Common myeloid progenitor, CD34-positive (primary cell): ENCODE data around the gene DMTF1.
A peak's percentile ranks its signal among the peaks of the same experiment; 100 is the strongest.
"Not testable (repeated sequence)": the region's sequence is repeated elsewhere in the genome, so short reads cannot be mapped to it uniquely, and the experiment has no call there.

ENCODE experiments used
- CTCF ChIA-PET: fragments of 350-600 bp; sonication (Branson Sonifier 250); formaldehyde crosslinking; loops from one replicate; lab custom pipeline; 2021; ENCODE audit warnings: antibody characterized with exemption; lab: Charles Lee
- POLR2A ChIA-PET: fragments of 350-600 bp; sonication (Branson Sonifier 250); formaldehyde crosslinking; loops from one replicate; lab custom pipeline; 2021; ENCODE audit warnings: antibody characterized with exemption; lab: Charles Lee
- DNase-seq, 3 donors: peaks; one replicate each; pipeline versions ENCODE4 v3.0.0 to v3.0.0-alpha.2; 2013
- H3K27ac ChIP-seq, 2 experiments: 1 replicate in 1 of 2; 2 replicates in 1 of 2; pipeline ENCODE4 v1.7.0; 2013; ENCODE audit warnings: inconsistent platforms in 2 of 2, low read length in 2 of 2, mild to moderate bottlenecking in 2 of 2, low read depth in 1 of 2, moderate library complexity in 1 of 2; ENCODE audit not compliant: severe bottlenecking in 2 of 2, insufficient read depth in 1 of 2, poor library complexity in 1 of 2
- H3K27me3 ChIP-seq, 5 experiments: replicated peaks in 2 of 5; 1 replicate in 3 of 5; 2 replicates in 2 of 5; pipeline versions ENCODE4 v1.6.1 to v1.7.0; 2013; ENCODE audit warnings: low read length in 4 of 5, mild to moderate bottlenecking in 2 of 5, moderate library complexity in 2 of 5, inconsistent platforms in 1 of 5; ENCODE audit not compliant: insufficient read depth in 5 of 5, control insufficient read depth in 4 of 5
- H3K36me3 ChIP-seq, 4 experiments: 1 replicate in 2 of 4; 2 replicates in 2 of 4; pipeline versions ENCODE4 v1.6.1 to v1.7.0; 2013; ENCODE audit warnings: low read length in 3 of 4, control low read depth in 1 of 4, mild to moderate bottlenecking in 1 of 4; ENCODE audit not compliant: control insufficient read depth in 4 of 4, insufficient read depth in 4 of 4
- H3K4me1 ChIP-seq, 4 experiments: 1 replicate in 3 of 4; 2 replicates in 1 of 4; pipeline versions ENCODE4 v1.6.1 to v1.7.1; 2013; ENCODE audit warnings: low read length in 3 of 4, mild to moderate bottlenecking in 3 of 4, control low read depth in 1 of 4, inconsistent platforms in 1 of 4, moderate library complexity in 1 of 4; ENCODE audit not compliant: control insufficient read depth in 4 of 4, insufficient read depth in 4 of 4; ENCODE audit errors: control extremely low read depth in 1 of 4
- H3K4me3 ChIP-seq, 7 experiments: 1 replicate in 4 of 7; 2 replicates in 3 of 7; pipeline versions ENCODE4 v1.5.1 to v1.7.0; 2013; ENCODE audit warnings: mild to moderate bottlenecking in 7 of 7, low read length in 6 of 7, moderate library complexity in 6 of 7, inconsistent platforms in 2 of 7, low read depth in 2 of 7, control low read depth in 1 of 7; ENCODE audit not compliant: insufficient read depth in 4 of 7, control insufficient read depth in 1 of 7; ENCODE audit errors: extremely low read depth in 1 of 7
- H3K9me3 ChIP-seq, 5 experiments: 1 replicate in 4 of 5; 2 replicates in 1 of 5; pipeline versions ENCODE4 v1.6.1 to v1.7.1; 2013; ENCODE audit warnings: low read length in 4 of 5, mild to moderate bottlenecking in 2 of 5, inconsistent platforms in 1 of 5, low read depth in 1 of 5, moderate library complexity in 1 of 5; ENCODE audit not compliant: control insufficient read depth in 4 of 5, insufficient read depth in 2 of 5; ENCODE audit errors: control extremely low read depth in 1 of 5
- WGBS: methylation state at CpG from one replicate; pipeline ENCODE4 v1.1.5; 2013; ENCODE audit not compliant: insufficient coverage; 5-methylcytosine and 5-hydroxymethylcytosine counted together

Gene DMTF1

DNA sequence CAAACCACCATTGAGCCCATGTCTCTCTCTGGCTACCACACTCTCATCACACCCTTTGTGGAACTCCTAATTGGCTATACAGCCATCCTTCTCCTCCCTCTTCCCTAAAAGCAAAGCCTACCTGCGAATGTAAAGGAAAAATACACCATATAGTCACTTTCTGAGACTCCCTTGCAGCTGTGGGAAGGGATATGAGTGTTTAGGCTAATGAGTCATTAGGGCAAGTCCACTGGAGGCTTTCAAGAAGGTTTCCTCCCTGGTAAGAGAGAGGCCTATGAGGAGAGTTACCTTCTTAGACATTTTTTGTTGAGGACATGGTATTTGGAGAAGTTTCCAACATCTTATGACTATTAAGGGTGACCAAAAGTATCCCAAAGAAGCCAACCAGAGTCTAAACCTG lies 71.4 kb downstream of the DMTF1 start:
- Histone ChIP-seq H3K27me3 (peaks cover 2 to 26% (median 22%) of the 10 kb centered on the region in 5 experiments), H3K36me3 (no peaks in the 10 kb centered on the region), H3K27ac (no peak overlapping the region), H3K4me1 (peaks cover 1 to 17% (median 15%) of the 10 kb centered on the region in 4 experiments), H3K4me3 (no peak overlapping the region), H3K9me3 (peaks cover 0 to 3% (median 0%) of the 10 kb centered on the region in 5 experiments)
- no CpG with 5 or more reads among the region's 1 CpG for WGBS
- DNase-seq: no peak
- ChIA-PET CTCF (no interaction called here), POLR2A (no interaction called here)

DNA sequence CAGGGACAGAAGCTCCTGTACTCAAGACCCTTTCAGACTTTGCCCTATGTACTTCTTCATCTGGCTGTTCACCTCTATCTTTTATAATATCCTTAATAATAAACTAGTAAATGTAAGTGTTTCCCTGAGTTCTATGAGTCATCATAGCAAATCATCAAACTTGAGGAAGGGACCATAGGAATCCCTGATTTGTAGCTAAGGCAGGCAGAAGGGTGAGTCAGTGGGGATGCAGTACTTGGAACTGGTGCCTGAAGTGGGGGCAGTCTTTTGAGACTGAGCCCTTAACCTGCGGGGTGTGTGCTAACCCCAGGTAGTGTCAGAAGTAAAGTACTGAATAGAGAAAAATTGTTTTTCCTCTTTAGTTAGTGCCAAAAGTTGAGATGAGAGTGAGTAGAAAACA lies 73.4 kb downstream of the DMTF1 start:
- Histone ChIP-seq H3K9me3 (peaks cover 0 to 3% (median 0%) of the 10 kb centered on the region in 5 experiments), H3K4me3 (no peak overlapping the region), H3K4me1 (peaks cover 0 to 5% (median 2%) of the 10 kb centered on the region in 4 experiments), H3K36me3 (no peaks in the 10 kb centered on the region), H3K27me3 (peaks cover 2 to 23% (median 21%) of the 10 kb centered on the region in 5 experiments), H3K27ac (no peak overlapping the region)
- ChIA-PET POLR2A (interaction anchor here (0.6 kb wide), 1 partner anchor 121 kb away, joined by 3 read pairs; no protein-coding TSS in a partner anchor), CTCF (interaction anchor here (0.8 to 1.6 kb wide), 4 partner anchors 10 to 73 kb away, joined by 3 to 6 read pairs (median 3); no protein-coding TSS in a partner anchor)
- peak in 1 of 3 donors; percentile 22 for DNase-seq
- no CpG with 5 or more reads among the region's 1 CpG for WGBS

DNA sequence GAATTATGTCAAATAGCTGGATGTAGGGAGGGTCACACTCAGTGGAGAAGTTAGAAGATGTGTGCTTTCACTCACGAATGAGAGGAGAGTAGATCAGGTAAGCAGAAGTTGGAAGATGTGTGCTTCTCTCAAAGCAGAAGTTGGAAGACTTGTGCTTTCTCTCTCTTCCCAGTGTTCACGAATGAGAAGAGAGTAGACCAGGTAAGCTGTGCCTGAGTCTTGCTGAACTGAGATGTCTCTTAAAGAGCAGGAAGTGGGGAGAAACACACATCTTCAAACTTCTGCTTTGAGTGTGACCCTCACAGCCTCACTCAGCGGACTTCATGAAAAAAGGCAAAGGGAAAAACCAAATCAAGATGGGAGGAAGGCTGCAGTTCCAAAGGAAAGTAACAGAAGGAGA lies 74.2 kb downstream of the DMTF1 start:
- Histone ChIP-seq H3K36me3 (no peaks in the 10 kb centered on the region), H3K27ac (no peak overlapping the region), H3K27me3 (peaks cover 2 to 16% (median 13%) of the 10 kb centered on the region in 5 experiments), H3K9me3 (peaks cover 0 to 3% (median 0%) of the 10 kb centered on the region in 5 experiments), H3K4me3 (no peak overlapping the region), H3K4me1 (no peaks in the 10 kb centered on the region)
- POLR2A ChIA-PET: no interaction called here
- CTCF ChIA-PET: no interaction called here
- DNase-seq: no peak
- 60% methylated on average over 2 of the region's 3 CpGs for WGBS

DNA sequence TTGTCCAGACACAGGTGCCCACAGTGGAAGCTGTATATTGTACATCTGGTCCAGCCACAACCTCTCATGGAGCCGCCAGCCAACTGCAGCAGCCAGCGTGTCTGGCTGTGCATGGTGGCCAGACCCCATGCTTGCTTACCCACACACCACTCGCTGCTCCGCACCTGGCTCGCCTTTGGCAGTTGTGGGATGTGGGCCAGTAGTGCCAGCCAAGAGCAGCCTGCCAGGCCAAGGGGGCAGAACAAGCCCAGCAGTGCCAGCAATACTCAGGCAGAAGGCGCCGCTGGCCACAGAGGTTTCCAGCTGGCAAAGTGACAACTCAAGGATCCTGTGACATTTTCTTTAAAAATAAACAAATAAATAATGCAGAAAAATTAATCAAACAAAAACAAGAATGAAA lies 79.0 kb downstream of the DMTF1 start:
- CTCF ChIA-PET: interaction anchor here (1.1 to 1.8 kb wide), 3 partner anchors 9 to 19 kb away, joined by 3 to 5 read pairs (median 4); partner anchors contain the start of gene TMEM243
- H3K4me3 ChIP-seq: no peak overlapping the region
- POLR2A ChIA-PET: interaction anchor here (0.6 kb wide), 1 partner anchor 170 kb away, joined by 4 read pairs; no protein-coding TSS in a partner anchor
- no peak overlapping the region for H3K27ac ChIP-seq
- no peaks in the 10 kb centered on the region for H3K4me1 ChIP-seq
- DNase-seq: no peak
- H3K27me3 ChIP-seq: no peaks in the 10 kb centered on the region
- WGBS: 100% methylated on average over 3 of the region's 7 CpGs
- no peaks in the 10 kb centered on the region for H3K9me3 ChIP-seq
- H3K36me3 ChIP-seq: no peaks in the 10 kb centered on the region

DNA sequence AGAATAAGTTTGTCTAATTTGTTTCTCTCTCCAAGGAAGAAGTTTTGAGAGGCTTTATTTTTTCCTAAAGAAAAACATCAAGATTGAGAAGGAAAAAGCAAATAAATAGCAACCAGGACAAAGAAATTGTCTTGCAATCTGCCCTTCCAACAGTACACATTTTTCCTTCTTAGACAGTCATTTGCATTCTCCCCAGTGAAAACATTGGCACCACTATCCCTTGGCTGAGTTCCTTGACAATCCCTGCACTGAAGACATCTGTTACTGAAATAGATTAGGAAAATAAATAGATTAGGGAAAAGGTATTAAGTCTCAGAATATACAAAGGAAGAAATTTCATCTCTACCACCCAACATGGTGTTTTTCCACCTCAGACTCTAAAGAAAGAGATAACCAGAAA lies 79.5 kb downstream of the DMTF1 start:
- no peak for DNase-seq
- Histone ChIP-seq H3K9me3 (no peaks in the 10 kb centered on the region), H3K27me3 (no peaks in the 10 kb centered on the region), H3K36me3 (no peaks in the 10 kb centered on the region), H3K4me1 (no peaks in the 10 kb centered on the region), H3K27ac (no peak overlapping the region), H3K4me3 (no peak overlapping the region)
- ChIA-PET POLR2A (no interaction called here), CTCF (interaction anchor here (1.1 to 1.8 kb wide), 3 partner anchors 10 to 19 kb away, joined by 3 to 5 read pairs (median 4); partner anchors contain the start of gene TMEM243)

DNA sequence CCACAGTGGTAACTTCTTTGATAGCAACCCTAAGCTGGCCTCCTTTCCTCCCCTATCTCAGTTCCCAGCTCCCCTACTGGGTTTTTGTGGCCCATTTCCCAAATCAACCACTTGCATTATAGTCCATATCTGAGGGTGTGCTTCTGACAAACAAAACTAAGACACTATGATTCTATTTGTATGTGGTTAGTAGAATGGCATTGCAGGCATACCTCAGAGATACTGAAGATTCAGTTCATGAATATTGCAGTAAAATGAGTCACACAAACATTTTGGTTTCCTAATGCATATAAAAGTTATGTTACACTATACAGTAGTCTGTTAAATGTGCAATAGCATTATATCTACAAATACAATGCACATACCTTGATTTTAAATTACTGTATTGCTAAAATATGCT lies 82.7 kb downstream of the DMTF1 start:
- ChIA-PET POLR2A (no interaction called here), CTCF (interaction anchor here (1.8 kb wide), 1 partner anchor 15 kb away, joined by 6 read pairs; the partner anchor contains the start of gene TMEM243)

DNA sequence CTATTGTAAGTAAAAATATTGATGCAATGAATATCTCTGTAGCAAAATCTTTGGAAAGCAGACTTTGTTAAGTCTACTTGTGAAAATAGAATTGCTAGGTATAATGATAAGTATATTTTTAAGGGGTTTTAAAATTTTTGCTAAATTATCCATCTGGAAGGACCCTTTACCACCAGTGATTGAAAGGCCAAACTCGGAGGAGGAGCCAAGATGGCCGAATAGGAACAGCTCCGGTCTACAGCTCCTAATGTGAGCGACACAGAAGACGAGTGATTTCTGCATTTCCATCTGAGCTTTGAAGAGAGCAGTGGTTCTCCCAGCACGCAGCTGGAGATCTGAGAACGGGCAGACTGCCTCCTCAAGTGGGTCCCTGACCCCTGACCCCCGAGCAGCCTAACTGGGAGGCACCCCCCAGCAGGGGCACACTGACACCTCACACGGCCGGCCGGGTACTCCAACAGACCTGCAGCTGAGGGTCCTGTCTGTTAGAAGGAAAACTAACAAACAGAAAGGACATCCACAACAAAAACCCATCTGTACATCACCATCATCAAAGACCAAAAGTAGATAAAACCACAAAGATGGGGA lies 86.3 kb downstream of the DMTF1 start:
- H3K27ac ChIP-seq, H3K4me3 ChIP-seq, POLR2A ChIA-PET, H3K27me3 ChIP-seq, H3K9me3 ChIP-seq, H3K4me1 ChIP-seq, DNase-seq, H3K36me3 ChIP-seq: not testable (repeated sequence)
- CTCF ChIA-PET: interaction anchor here (1.0 to 1.6 kb wide), 3 partner anchors 17 to 310 kb away, joined by 3 read pairs; no protein-coding TSS in a partner anchor
- 100% methylated on average over 4 of the region's 11 CpGs for WGBS

More for the DNA sequence above, 82.7 kb downstream of the DMTF1 start:
- DNase-seq: no peak
- Histone ChIP-seq H3K4me1 (no peaks in the 10 kb centered on the region), H3K4me3 (no peak overlapping the region), H3K9me3 (no peaks in the 10 kb centered on the region), H3K27me3 (no peaks in the 10 kb centered on the region), H3K36me3 (no peaks in the 10 kb centered on the region), H3K27ac (no peak overlapping the region)
